ENCODE measurements around the gene KIAA0232.

KIAA0232 gene

DNA sequence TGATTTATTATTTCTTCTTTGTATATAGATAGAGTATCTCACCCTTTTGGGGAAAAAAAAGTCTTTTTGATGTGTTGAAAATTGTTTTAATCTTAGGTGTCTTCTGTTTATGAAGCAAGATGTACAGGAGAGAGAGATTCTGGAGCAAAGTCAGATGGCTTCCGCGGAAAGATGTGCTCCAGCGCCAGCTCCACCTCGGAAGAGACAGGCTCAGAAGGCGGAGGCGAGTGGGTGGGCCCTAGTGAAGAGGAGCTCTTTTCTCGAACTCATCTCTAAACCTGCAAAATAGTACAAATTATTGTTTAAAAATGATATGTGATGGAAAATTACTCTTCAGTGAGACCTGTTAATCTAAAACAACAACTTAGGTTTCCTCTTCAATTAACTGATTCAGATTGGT, 98.2 kb downstream of the KIAA0232 start:
- H3K4me1 ChIP-seq (ENCODE audit: low read length) = no peaks in the 10 kb centered on the region; the same call in 1 of the 2 replicates
- H3K79me2 ChIP-seq (ENCODE audit: low read length) = no peaks in the 10 kb centered on the region
- no peaks in the 10 kb centered on the region for H3K9me3 ChIP-seq (ENCODE audit: insufficient read depth, low read length)
- no peak overlapping the region for H3K4me3 ChIP-seq (ENCODE audit: low read length)
- no peak overlapping the region for H3K4me2 ChIP-seq (ENCODE audit: low read length)
- H4K20me1 ChIP-seq (ENCODE audit: insufficient read depth, low read length) = no peaks in the 10 kb centered on the region
- TF ChIP-seq EZH2phosphoT487 (IDR thresholded peaks at IDR 0.05; ENCODE audit: low read depth) = no peak
- TF ChIP-seq, protein P1, sequence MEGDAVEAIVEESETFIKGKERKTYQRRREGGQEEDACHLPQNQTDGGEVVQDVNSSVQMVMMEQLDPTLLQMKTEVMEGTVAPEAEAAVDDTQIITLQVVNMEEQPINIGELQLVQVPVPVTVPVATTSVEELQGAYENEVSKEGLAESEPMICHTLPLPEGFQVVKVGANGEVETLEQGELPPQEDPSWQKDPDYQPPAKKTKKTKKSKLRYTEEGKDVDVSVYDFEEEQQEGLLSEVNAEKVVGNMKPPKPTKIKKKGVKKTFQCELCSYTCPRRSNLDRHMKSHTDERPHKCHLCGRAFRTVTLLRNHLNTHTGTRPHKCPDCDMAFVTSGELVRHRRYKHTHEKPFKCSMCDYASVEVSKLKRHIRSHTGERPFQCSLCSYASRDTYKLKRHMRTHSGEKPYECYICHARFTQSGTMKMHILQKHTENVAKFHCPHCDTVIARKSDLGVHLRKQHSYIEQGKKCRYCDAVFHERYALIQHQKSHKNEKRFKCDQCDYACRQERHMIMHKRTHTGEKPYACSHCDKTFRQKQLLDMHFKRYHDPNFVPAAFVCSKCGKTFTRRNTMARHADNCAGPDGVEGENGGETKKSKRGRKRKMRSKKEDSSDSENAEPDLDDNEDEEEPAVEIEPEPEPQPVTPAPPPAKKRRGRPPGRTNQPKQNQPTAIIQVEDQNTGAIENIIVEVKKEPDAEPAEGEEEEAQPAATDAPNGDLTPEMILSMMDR (IDR thresholded peaks at IDR 0.05; ENCODE audit: low read depth, low read length) = no peak
- no peaks in the 10 kb centered on the region for H3K27me3 ChIP-seq (ENCODE audit: low read depth, low read length)
- H2AFZ ChIP-seq (ENCODE audit: low read depth, low read length) = no peak overlapping the region
- H3K9ac ChIP-seq (ENCODE audit: low read length) = no peak overlapping the region
- H3K36me3 ChIP-seq (replicated peaks; ENCODE audit: low read depth, low read length) = peaks cover 24% of the 10 kb centered on the region
- no peak overlapping the region for H3K27ac ChIP-seq (ENCODE audit: low read length)

- no peak overlapping the region for H3K4me3 ChIP-seq (ENCODE audit: low read length)
- no peaks in the 10 kb centered on the region for H3K79me2 ChIP-seq (ENCODE audit: low read length)
- H3K9ac ChIP-seq (ENCODE audit: low read length) = no peak overlapping the region
- H3K9me3 ChIP-seq (ENCODE audit: insufficient read depth, low read length) = no peaks in the 10 kb centered on the region
- H2AFZ ChIP-seq (ENCODE audit: low read depth, low read length) = no peak overlapping the region
- H3K36me3 ChIP-seq (replicated peaks; ENCODE audit: low read depth, low read length) = peaks cover 21% of the 10 kb centered on the region
- TF ChIP-seq, protein P1 (IDR thresholded peaks at IDR 0.05; ENCODE audit: low read depth, low read length) = no peak
- TF ChIP-seq EZH2phosphoT487 (IDR thresholded peaks at IDR 0.05; ENCODE audit: low read depth) = no peak
- no peaks in the 10 kb centered on the region for H4K20me1 ChIP-seq (ENCODE audit: insufficient read depth, low read length)
- H3K27me3 ChIP-seq (ENCODE audit: low read depth, low read length) = no peaks in the 10 kb centered on the region
- no peak overlapping the region for H3K27ac ChIP-seq (ENCODE audit: low read length)
- no peak overlapping the region for H3K4me2 ChIP-seq (ENCODE audit: low read length)
- 0 out of 2 replicates have a peak, but pooled peaks cover 3% of the 10 kb centered on the region for H3K4me1 ChIP-seq (ENCODE audit: low read length)
Observed at GRCh38 chr4:6881908-6882307, 99.4 kb downstream of the KIAA0232 start.

- TF ChIP-seq, protein P1 (IDR thresholded peaks at IDR 0.05; ENCODE audit: low read depth, low read length) = no peak
- TF ChIP-seq EZH2phosphoT487 (IDR thresholded peaks at IDR 0.05; ENCODE audit: low read depth) = no peak
- Histone ChIP-seq H3K4me3 (ENCODE audit: low read length) (no peak overlapping the region), H3K9ac (ENCODE audit: low read length) (no peak overlapping the region), H3K36me3 (replicated peaks; ENCODE audit: low read depth, low read length) (peaks cover 18% of the 10 kb centered on the region), H4K20me1 (ENCODE audit: insufficient read depth, low read length) (no peaks in the 10 kb centered on the region), H3K9me3 (ENCODE audit: insufficient read depth, low read length) (no peaks in the 10 kb centered on the region), H3K27ac (ENCODE audit: low read length) (no peak overlapping the region), H3K4me2 (ENCODE audit: low read length) (no peak overlapping the region), H3K79me2 (ENCODE audit: low read length) (no peaks in the 10 kb centered on the region), H3K4me1 (ENCODE audit: low read length) (0 out of 2 replicates have a peak, but pooled peaks cover 3% of the 10 kb centered on the region), H2AFZ (ENCODE audit: low read depth, low read length) (no peak overlapping the region), H3K27me3 (ENCODE audit: low read depth, low read length) (no peaks in the 10 kb centered on the region)
Observed at GRCh38 chr4:6884341-6884870, 101.9 kb downstream of the KIAA0232 start.

GRCh38 chr4:6885953-6886557, 103.5 kb downstream of the KIAA0232 start:
- H3K36me3 ChIP-seq (replicated peaks; ENCODE audit: low read depth, low read length) = peaks cover 16% of the 10 kb centered on the region
- H3K4me2 ChIP-seq (ENCODE audit: low read length) = no peak overlapping the region
- H3K4me1 ChIP-seq (ENCODE audit: low read length) = 0 out of 2 replicates have a peak, but pooled peaks cover 3% of the 10 kb centered on the region
- H3K4me3 ChIP-seq (ENCODE audit: low read length) = no peak overlapping the region
- 0 out of 2 replicates have a peak, but pooled peaks cover 8% of the 10 kb centered on the region for H3K9me3 ChIP-seq (ENCODE audit: insufficient read depth, low read length)
- H3K9ac ChIP-seq (ENCODE audit: low read length) = no peak overlapping the region
- H3K27me3 ChIP-seq (ENCODE audit: low read depth, low read length) = no peaks in the 10 kb centered on the region
- no peak overlapping the region for H3K27ac ChIP-seq (ENCODE audit: low read length)
- no peaks in the 10 kb centered on the region for H4K20me1 ChIP-seq (ENCODE audit: insufficient read depth, low read length)
- TF ChIP-seq, protein P1 (IDR thresholded peaks at IDR 0.05; ENCODE audit: low read depth, low read length) = peak; percentile 50
- TF ChIP-seq EZH2phosphoT487 (IDR thresholded peaks at IDR 0.05; ENCODE audit: low read depth) = no peak
- no peaks in the 10 kb centered on the region for H3K79me2 ChIP-seq (ENCODE audit: low read length)
- no peak overlapping the region for H2AFZ ChIP-seq (ENCODE audit: low read depth, low read length)

Measured in OCI-LY3 (cell line).